GM23338 (cell line): ENCODE measurements around the gene STAT1. TPM values are rescaled to one million over a fixed set of nuclear protein-coding genes. Genes with fewer than 3 reads are reported as not detected.

Source experiments
- ATAC-seq: fragments of 200-7000 bp; cut with Tn5 transposase; 3 replicates; pipeline ENCODE4 v1.9.1; 2020
- DNase-seq: peaks from one replicate; pipeline ENCODE4 v3.0.0-alpha.2; 2015; ENCODE audit warnings: low spot score
- H2AFZ ChIP-seq: fragments of 200-600 bp; sonication (generic); 2 replicates; pipeline ENCODE4 v1.8.0; 2016; ENCODE audit warnings: antibody characterized with exemption, mild to moderate bottlenecking, moderate library complexity
- H3F3A ChIP-seq: fragments of 200-600 bp; sonication (generic); replicated peaks from 2 replicates; pipeline ENCODE4 v1.8.0; 2017; ENCODE audit warnings: antibody characterized with exemption, mixed run types, low read depth
- H3K27ac ChIP-seq: fragments of 200-600 bp; sonication (generic); 2 replicates; pipeline ENCODE4 v1.6.1; 2016; ENCODE audit warnings: low read depth
- H3K27me3 ChIP-seq: fragments of 200-600 bp; sonication (generic); 2 replicates; pipeline ENCODE4 v1.8.0; 2016; ENCODE audit warnings: mild to moderate bottlenecking, mixed run types, moderate library complexity; ENCODE audit not compliant: insufficient read depth
- H3K36me3 ChIP-seq: fragments of 200-600 bp; sonication (generic); 2 replicates; pipeline ENCODE4 v1.8.0; 2016; ENCODE audit warnings: mild to moderate bottlenecking; ENCODE audit not compliant: insufficient read depth
- H3K4me1 ChIP-seq: fragments of 200-600 bp; sonication (generic); 2 replicates; pipeline ENCODE4 v1.8.0; 2016; ENCODE audit warnings: mild to moderate bottlenecking, moderate library complexity; ENCODE audit not compliant: insufficient read depth
- H3K4me2 ChIP-seq: fragments of 200-600 bp; sonication (generic); 2 replicates; pipeline ENCODE4 v1.7.1; 2017; ENCODE audit warnings: mixed run types
- H3K4me3 ChIP-seq: fragments of 200-600 bp; sonication (generic); 2 replicates; pipeline ENCODE4 v1.6.1; 2016; ENCODE audit warnings: mixed run types
- H3K79me2 ChIP-seq: fragments of 200-600 bp; sonication (generic); replicated peaks from 2 replicates; pipeline ENCODE4 v1.8.0; 2017; ENCODE audit warnings: mild to moderate bottlenecking; ENCODE audit not compliant: insufficient read depth
- H3K9me2 ChIP-seq: fragments of 200-600 bp; sonication (generic); 2 replicates; pipeline ENCODE4 v1.8.0; 2017; ENCODE audit not compliant: insufficient read depth
- H4K20me1 ChIP-seq: fragments of 200-600 bp; sonication (generic); replicated peaks from 2 replicates; pipeline ENCODE4 v1.8.0; 2017; ENCODE audit warnings: mild to moderate bottlenecking; ENCODE audit not compliant: insufficient read depth
- H3K27ac Mint-ChIP-seq: 2 replicates; pipeline ENCODE4 v1.8.0; 2020; ENCODE audit warnings: inconsistent platforms, mild to moderate bottlenecking, moderate library complexity, mixed read lengths
- H3K27me3 Mint-ChIP-seq: 3 replicates; pipeline ENCODE4 v1.8.0; 2022; ENCODE audit warnings: low read depth, mild to moderate bottlenecking, moderate library complexity, mixed read lengths, inconsistent platforms; ENCODE audit not compliant: insufficient read depth, poor library complexity
- H3K36me3 Mint-ChIP-seq: 3 replicates; pipeline ENCODE4 v1.8.0; 2021; ENCODE audit warnings: low read depth, mild to moderate bottlenecking, inconsistent platforms, moderate library complexity, mixed read lengths
- H3K4me1 Mint-ChIP-seq: 3 replicates; pipeline ENCODE4 v1.8.0; 2020; ENCODE audit warnings: mild to moderate bottlenecking, inconsistent platforms, mixed read lengths
- H3K4me3 Mint-ChIP-seq: 3 replicates; pipeline ENCODE4 v1.8.0; 2021; ENCODE audit warnings: moderate library complexity, mild to moderate bottlenecking, inconsistent platforms, mixed read lengths
- H3K9me3 Mint-ChIP-seq: 3 replicates; pipeline ENCODE4 v1.8.0; 2020; ENCODE audit warnings: moderate library complexity, mild to moderate bottlenecking, inconsistent platforms, mixed read lengths
- EZH2 ChIP-seq: fragments of 200-600 bp; sonication (generic); IDR thresholded peaks from one replicate; pipeline ENCODE4 v1.8.0; 2017; ENCODE audit warnings: antibody characterized with exemption, mild to moderate bottlenecking, low read depth; ENCODE audit not compliant: unreplicated experiment
- EZH2phosphoT487 ChIP-seq: fragments of 200-600 bp; sonication (generic); IDR thresholded peaks from one replicate; pipeline ENCODE4 v1.8.1; 2018; ENCODE audit warnings: antibody characterized with exemption; ENCODE audit not compliant: unreplicated experiment
- NANOG ChIP-seq: IDR thresholded peaks from 2 replicates; pipeline ENCODE4 v1.6.1; 2016; ENCODE audit warnings: antibody characterized with exemption, borderline replicate concordance
- POLR2AphosphoS5 ChIP-seq: IDR thresholded peaks from 2 replicates; pipeline ENCODE4 v1.6.1; 2016; ENCODE audit warnings: antibody characterized with exemption, low read depth
- STAT1 ChIP-seq: IDR thresholded peaks from one replicate; pipeline ENCODE4 v1.6.1; 2016; ENCODE audit warnings: antibody characterized with exemption; ENCODE audit not compliant: unreplicated experiment
- ZNF114 ChIP-seq: fragments of 250-450 bp; sonication (Bioruptor Pico); IDR thresholded peaks from 2 replicates; pipeline ENCODE4 v1.5.0; 2020; ENCODE audit warnings: mild to moderate bottlenecking, moderate library complexity
- ZNF331 ChIP-seq: fragments of 250-450 bp; sonication (Bioruptor Pico); IDR thresholded peaks from 2 replicates; pipeline ENCODE4 v1.5.0; 2020; ENCODE audit warnings: low read depth, mild to moderate bottlenecking, moderate library complexity
- polyA plus RNA-seq: library from polyadenylated mRNA; unstranded; fragments of >200 nt; fragmentation: Nextera tagmentation; extraction: Ambion mirVana; gene quantifications from 2 replicates; pipeline ENCODE4 v1.2.1, GENCODE V29; 2016
- total RNA-seq: library from RNA; depleted of rRNA; stranded (reverse); fragments of >200 nt; shearing (Covaris generic); gene quantifications from 2 replicates; pipeline ENCODE4 v1.2.3, GENCODE V29; 2014
- TF ChIP-seq, protein P1 (sequence below), 2 experiments: fragments of 200-600 bp in 1 of 2; sonication (generic) in 1 of 2; conservative IDR thresholded peaks; 2 replicates each; pipeline versions ENCODE4 v1.5.1 to v1.6.1; 2016 to 2017; ENCODE audit warnings: antibody characterized with exemption in 2 of 2, low read depth in 2 of 2, mild to moderate bottlenecking in 2 of 2, moderate library complexity in 1 of 2
- TF ChIP-seq, protein P2 (sequence below): IDR thresholded peaks from 2 replicates; pipeline ENCODE4 v1.6.1; 2016; ENCODE audit warnings: antibody characterized with exemption
- TF ChIP-seq, protein P3 (sequence below): IDR thresholded peaks from one replicate; pipeline ENCODE4 v1.6.1; 2018; ENCODE audit warnings: antibody characterized with exemption; ENCODE audit not compliant: unreplicated experiment

Gene STAT1
- total and polyA plus RNA-seq, 2 experiments from 2014 or later = 15.1 to 47.4 TPM

DNA sequence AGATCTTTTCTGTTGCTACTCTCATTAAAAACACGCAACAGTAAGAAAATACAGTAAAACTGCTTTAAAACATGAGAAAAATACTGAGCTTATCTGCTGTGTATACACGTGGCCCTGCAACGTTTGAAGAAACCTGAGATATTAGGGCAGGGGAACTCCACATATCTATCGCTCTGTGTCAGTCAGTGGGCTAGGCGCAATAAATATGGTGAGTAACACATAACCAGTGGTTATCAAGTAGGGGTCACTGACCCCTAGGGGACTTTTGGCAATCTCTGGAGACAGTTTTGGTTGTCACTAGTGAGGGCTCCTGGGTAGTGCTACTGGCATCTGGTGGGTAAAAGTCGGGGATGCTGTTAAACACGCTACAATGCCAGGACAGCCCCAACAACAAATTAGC lies 14.9 kb downstream of the STAT1 start (continued):
- TF ChIP-seq, protein P1, sequence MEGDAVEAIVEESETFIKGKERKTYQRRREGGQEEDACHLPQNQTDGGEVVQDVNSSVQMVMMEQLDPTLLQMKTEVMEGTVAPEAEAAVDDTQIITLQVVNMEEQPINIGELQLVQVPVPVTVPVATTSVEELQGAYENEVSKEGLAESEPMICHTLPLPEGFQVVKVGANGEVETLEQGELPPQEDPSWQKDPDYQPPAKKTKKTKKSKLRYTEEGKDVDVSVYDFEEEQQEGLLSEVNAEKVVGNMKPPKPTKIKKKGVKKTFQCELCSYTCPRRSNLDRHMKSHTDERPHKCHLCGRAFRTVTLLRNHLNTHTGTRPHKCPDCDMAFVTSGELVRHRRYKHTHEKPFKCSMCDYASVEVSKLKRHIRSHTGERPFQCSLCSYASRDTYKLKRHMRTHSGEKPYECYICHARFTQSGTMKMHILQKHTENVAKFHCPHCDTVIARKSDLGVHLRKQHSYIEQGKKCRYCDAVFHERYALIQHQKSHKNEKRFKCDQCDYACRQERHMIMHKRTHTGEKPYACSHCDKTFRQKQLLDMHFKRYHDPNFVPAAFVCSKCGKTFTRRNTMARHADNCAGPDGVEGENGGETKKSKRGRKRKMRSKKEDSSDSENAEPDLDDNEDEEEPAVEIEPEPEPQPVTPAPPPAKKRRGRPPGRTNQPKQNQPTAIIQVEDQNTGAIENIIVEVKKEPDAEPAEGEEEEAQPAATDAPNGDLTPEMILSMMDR (conservative IDR thresholded peaks at IDR 0.05; ENCODE audit: low read depth in 2 of 2) = no peak
- TF ChIP-seq, protein P2, sequence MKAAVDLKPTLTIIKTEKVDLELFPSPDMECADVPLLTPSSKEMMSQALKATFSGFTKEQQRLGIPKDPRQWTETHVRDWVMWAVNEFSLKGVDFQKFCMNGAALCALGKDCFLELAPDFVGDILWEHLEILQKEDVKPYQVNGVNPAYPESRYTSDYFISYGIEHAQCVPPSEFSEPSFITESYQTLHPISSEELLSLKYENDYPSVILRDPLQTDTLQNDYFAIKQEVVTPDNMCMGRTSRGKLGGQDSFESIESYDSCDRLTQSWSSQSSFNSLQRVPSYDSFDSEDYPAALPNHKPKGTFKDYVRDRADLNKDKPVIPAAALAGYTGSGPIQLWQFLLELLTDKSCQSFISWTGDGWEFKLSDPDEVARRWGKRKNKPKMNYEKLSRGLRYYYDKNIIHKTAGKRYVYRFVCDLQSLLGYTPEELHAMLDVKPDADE = no peak
- no peak for TF ChIP-seq EZH2phosphoT487
- no peak for TF ChIP-seq ZNF114
- no peak for TF ChIP-seq NANOG
- TF ChIP-seq ZNF331 = no peak
- TF ChIP-seq, protein P3, sequence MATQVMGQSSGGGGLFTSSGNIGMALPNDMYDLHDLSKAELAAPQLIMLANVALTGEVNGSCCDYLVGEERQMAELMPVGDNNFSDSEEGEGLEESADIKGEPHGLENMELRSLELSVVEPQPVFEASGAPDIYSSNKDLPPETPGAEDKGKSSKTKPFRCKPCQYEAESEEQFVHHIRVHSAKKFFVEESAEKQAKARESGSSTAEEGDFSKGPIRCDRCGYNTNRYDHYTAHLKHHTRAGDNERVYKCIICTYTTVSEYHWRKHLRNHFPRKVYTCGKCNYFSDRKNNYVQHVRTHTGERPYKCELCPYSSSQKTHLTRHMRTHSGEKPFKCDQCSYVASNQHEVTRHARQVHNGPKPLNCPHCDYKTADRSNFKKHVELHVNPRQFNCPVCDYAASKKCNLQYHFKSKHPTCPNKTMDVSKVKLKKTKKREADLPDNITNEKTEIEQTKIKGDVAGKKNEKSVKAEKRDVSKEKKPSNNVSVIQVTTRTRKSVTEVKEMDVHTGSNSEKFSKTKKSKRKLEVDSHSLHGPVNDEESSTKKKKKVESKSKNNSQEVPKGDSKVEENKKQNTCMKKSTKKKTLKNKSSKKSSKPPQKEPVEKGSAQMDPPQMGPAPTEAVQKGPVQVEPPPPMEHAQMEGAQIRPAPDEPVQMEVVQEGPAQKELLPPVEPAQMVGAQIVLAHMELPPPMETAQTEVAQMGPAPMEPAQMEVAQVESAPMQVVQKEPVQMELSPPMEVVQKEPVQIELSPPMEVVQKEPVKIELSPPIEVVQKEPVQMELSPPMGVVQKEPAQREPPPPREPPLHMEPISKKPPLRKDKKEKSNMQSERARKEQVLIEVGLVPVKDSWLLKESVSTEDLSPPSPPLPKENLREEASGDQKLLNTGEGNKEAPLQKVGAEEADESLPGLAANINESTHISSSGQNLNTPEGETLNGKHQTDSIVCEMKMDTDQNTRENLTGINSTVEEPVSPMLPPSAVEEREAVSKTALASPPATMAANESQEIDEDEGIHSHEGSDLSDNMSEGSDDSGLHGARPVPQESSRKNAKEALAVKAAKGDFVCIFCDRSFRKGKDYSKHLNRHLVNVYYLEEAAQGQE = no peak
- TF ChIP-seq STAT1 = no peak

DNA sequence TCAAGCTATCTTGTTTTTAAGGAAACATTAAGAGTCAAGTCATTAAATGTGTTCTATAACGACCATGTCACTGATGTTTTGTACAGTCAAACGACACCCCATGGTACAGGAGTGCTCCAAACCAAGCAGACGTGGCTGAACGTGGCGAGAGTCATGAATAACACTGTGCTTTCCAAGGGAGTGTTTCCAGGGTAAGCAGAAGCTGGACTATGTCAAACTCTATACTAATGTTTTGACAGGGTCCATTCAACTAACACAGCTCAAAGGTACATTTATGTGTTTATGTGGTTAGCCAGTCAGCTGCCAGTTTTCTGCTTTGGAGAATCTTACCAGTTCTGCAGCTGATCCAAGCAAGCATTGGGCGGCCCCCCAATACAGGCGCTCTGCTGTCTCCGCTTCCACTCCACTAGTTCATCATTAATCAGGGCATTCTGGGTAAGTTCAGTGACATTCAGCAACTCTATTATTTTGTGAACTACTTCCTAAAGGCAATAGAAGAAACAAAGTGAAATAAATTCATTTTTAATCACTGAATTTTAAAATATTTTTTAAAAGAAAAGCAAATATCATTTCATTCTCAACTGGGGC lies 16.4 kb downstream of the STAT1 start:
- Histone ChIP-seq H3K4me2 (no peak overlapping the region), H4K20me1 (peaks cover 4% of the 10 kb centered on the region; the same call in 1 of the 2 replicates), H2AFZ (no peak overlapping the region), H3K4me1 (no peaks in the 10 kb centered on the region), H3K79me2 (no peaks in the 10 kb centered on the region), H3K9me2 (no peaks in the 10 kb centered on the region), H3K4me3 (no peak overlapping the region), H3K27me3 (no peaks in the 10 kb centered on the region), H3K36me3 (peaks cover 45% of the 10 kb centered on the region), H3F3A (peaks cover 4% of the 10 kb centered on the region; the same call in 1 of the 2 replicates), H3K27ac (no peak overlapping the region)
- ATAC-seq (no peak), DNase-seq (no peak)
- no peaks in the 10 kb centered on the region for H3K9me3 Mint-ChIP-seq
- no peak overlapping the region for H3K27ac Mint-ChIP-seq
- peaks cover 80% of the 10 kb centered on the region for H3K36me3 Mint-ChIP-seq
- H3K4me3 Mint-ChIP-seq = no peak overlapping the region
- peaks cover 7% of the 10 kb centered on the region for H3K27me3 Mint-ChIP-seq
- no peaks in the 10 kb centered on the region; the same call in 2 of the 3 replicates for H3K4me1 Mint-ChIP-seq
- TF ChIP-seq STAT1 = no peak
- TF ChIP-seq, protein P1 (conservative IDR thresholded peaks at IDR 0.05; ENCODE audit: low read depth in 2 of 2) = no peak
- TF ChIP-seq, protein P2 = no peak
- TF ChIP-seq POLR2AphosphoS5 = no peak
- TF ChIP-seq EZH2 = no peak
- no peak for TF ChIP-seq NANOG
